Measurements from ENCODE around the gene SASH1.

DNA sequence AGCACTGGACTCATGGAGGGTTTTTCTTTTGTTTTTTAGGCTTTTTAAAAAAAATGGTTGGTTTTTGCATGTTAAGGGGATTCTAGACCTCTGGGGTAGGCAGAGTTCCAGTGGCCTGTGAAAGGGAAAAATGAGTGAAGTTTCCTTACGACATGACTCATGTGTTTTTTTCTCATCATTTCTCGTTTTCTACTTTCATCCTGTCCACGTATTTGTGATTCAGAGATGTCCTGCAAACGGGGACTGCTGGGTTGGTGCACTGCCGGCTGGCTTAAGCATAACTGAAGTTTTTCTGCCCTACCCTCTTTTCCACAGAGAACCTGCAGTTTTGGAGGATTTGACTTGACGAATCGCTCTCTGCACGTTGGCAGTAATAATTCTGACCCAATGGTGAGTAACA, 182.3 kb downstream of the SASH1 start:
- no peak for TF ChIP-seq CBX3 (IDR thresholded peaks at IDR 0.05; ENCODE audit: low read depth)
- no peak for TF ChIP-seq EZH2phosphoT487 (IDR thresholded peaks at IDR 0.05; ENCODE audit: borderline replicate concordance)
